Body of pancreas (tissue), 4 donors: ENCODE results near the gene NCAM1.

Experiments
- CTCF ChIP-seq, 7 experiments: fragments of 450-650 bp in 4 of 7; fragments of 200-600 bp in 3 of 7; sonication (generic) in 3 of 7; IDR thresholded peaks; one replicate each; pipeline ENCODE4 v1.5.1; 2016 to 2019; ENCODE audit warnings: antibody characterized with exemption in 7 of 7
- POLR2A ChIP-seq, 3 donors: fragments of 450-650 bp; IDR thresholded peaks; one replicate each; pipeline ENCODE4 v1.6.1; 2016; ENCODE audit warnings: antibody characterized with exemption in 3 of 3, mild to moderate bottlenecking in 2 of 3

DNA sequence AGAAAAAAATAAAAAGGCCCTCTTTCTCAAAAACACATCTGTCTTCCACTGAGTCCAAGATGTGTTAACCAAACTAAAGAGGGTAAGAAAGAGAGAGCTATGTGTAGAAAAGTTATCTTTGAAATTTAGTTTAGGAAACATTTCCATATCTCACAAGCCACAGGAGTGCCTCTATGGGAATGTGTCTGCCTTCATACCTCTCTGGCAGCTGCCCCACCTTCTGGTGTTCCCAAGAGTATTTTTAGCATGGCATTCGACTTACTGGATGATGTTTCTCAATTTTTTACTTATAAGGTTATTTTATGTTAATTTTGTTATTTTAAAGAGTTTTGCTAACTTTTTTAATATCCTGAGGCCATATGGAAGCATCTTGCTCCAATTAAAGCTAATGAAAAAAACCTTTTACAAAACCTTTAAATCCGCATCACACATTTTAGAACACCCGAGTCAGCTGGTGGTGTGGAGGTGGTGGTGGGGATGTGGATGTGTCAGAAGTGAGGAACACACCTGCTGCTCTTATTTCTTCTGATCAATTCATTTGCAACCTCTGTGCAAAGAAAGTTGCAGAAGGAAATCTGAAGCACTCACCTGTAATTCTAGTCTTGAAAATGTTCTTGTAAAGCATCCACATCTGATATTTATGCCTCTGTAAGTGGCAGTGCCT, 112.2 kb downstream of the NCAM1 start:
- TF ChIP-seq CTCF (IDR thresholded peaks at IDR 0.05) (no peak), POLR2A (IDR thresholded peaks at IDR 0.05) (no peak)
